ENCODE data around the gene FCER1G.

DNA sequence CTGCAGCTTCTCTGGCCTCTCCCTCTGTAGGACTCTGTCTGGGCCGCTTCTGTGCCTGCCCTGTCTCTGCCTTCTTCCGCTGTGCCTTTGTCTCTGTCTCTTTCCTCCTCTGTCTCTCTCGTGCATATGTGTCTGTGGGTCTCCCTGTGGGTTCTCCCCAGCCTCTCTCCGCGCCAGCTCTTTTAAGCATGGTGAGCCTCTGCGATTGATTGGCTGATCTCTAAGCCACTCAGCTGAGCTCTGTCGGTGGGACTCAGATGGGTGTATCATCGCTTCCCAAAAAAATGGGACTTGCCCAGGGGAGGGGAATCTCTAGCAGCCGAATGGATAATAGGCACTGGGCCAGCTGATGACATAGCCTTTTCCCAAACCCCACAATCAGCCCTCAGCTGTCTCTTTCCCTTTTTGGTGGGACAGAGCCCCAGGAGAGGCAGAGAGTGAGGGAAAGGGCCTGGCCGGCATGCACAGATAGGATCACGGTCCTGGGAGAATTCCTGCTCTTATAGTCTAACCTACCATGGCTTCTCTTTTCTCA is 16.1 kb upstream of the FCER1G start, which contains the start of gene ADAMTS4:
- TF ChIP-seq POLR2AphosphoS5 (IDR thresholded peaks at IDR 0.05): peak; percentile 68
- peak; percentile 24 to 36 for TF ChIP-seq POLR2A (IDR thresholded peaks at IDR 0.05)
- TF ChIP-seq, protein P1, sequence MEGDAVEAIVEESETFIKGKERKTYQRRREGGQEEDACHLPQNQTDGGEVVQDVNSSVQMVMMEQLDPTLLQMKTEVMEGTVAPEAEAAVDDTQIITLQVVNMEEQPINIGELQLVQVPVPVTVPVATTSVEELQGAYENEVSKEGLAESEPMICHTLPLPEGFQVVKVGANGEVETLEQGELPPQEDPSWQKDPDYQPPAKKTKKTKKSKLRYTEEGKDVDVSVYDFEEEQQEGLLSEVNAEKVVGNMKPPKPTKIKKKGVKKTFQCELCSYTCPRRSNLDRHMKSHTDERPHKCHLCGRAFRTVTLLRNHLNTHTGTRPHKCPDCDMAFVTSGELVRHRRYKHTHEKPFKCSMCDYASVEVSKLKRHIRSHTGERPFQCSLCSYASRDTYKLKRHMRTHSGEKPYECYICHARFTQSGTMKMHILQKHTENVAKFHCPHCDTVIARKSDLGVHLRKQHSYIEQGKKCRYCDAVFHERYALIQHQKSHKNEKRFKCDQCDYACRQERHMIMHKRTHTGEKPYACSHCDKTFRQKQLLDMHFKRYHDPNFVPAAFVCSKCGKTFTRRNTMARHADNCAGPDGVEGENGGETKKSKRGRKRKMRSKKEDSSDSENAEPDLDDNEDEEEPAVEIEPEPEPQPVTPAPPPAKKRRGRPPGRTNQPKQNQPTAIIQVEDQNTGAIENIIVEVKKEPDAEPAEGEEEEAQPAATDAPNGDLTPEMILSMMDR (IDR thresholded peaks at IDR 0.05): no peak
- no peak for TF ChIP-seq EP300 (IDR thresholded peaks at IDR 0.05)
